Fibroblast of the aortic adventitia (primary cell): Measurements from ENCODE around the gene ULK4. TPM values are rescaled to one million over a fixed set of nuclear protein-coding genes. Genes with fewer than 3 reads are reported as not detected.

Experiments
- DNase-seq: peaks from one replicate; pipeline ENCODE4 v3.0.0-alpha.2; 2010; ENCODE audit warnings: low read depth
- H3K4me3 ChIP-seq: 2 replicates; pipeline ENCODE4 v1.5.1; 2011; ENCODE audit warnings: low read depth, mild to moderate bottlenecking, control low read depth, low read length, moderate library complexity
- CTCF ChIP-seq: IDR thresholded peaks from 2 replicates; pipeline ENCODE4 v1.5.1; 2011; ENCODE audit warnings: mild to moderate bottlenecking, low read length, control low read depth, inconsistent platforms; ENCODE audit not compliant: insufficient read depth
- total RNA-seq: library from RNA; depleted of rRNA; stranded (reverse); fragments of >200 nt; gene quantifications from 2 replicates; pipeline ENCODE4 v1.2.3, GENCODE V29; 2012; ENCODE audit warnings: low replicate concordance

ULK4 gene
- total RNA-seq, 1 donor, result 16.1 TPM

DNA sequence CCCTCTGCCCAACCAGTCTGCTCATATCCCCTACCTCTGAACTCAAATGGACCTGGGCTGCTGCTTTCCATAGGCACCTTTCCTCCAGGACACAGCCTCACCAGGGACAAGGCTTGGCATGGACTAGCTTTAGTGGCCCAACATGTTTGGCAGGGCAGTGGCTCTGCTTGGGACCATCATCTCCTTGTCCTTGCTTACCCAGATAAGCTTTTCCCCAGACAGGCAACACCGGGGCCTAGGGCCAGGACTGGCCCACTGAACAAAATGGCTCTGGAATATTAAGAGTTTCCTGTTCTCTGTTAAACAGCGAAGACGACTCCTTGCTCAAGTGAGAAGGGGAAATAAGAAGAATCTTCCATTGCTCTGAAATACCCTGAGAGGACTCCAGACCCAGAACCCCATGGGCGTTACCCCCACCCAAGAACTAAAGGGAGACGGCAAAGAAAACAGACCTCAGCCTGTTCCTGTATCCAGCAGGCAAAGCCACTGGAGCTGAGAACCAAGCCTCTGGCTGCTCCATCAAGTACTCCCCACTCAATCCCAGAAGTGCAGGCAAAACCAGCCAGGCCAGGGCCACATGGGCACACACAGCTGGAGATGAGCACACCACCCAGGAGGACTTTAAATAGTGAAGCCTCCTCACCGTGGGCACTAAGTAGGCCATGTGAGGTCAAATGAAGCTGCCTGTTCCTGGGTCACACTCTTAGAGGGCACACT lies 717.1 kb downstream of the ULK4 start:
- DNase-seq, result no peak
- TF ChIP-seq CTCF, result no peak

DNA sequence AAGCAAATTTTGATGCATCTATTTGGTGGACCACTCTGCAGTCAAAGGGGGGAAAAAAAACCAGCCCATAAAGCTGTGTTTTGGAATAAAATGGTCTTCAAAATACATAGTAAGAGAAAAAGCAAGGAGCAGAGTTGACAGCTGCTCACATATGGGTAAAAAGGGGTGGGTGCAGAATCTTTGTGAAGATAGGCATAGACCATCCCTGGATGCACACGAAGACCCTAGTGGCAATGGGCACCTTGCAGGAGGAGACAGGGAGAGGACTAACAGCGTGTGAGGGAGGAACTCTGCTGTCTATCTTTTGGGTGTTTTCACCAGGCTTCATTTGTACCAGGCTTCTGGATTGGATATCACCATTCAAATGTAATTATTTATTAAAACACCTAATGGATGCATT lies 718.7 kb downstream of the ULK4 start:
- DNase-seq, result no peak
- TF ChIP-seq CTCF, result no peak

More for the DNA sequence above, 717.1 kb downstream of the ULK4 start:
- H3K4me3 ChIP-seq, result no peak overlapping the region

GRCh38 chr3:41241800-41242571 lies 719.9 kb downstream of the ULK4 start:
- DNase-seq, result no peak
- TF ChIP-seq CTCF, result no peak
- no peak overlapping the region for H3K4me3 ChIP-seq

More for the DNA sequence above, 718.7 kb downstream of the ULK4 start:
- H3K4me3 ChIP-seq, result no peak overlapping the region

DNA sequence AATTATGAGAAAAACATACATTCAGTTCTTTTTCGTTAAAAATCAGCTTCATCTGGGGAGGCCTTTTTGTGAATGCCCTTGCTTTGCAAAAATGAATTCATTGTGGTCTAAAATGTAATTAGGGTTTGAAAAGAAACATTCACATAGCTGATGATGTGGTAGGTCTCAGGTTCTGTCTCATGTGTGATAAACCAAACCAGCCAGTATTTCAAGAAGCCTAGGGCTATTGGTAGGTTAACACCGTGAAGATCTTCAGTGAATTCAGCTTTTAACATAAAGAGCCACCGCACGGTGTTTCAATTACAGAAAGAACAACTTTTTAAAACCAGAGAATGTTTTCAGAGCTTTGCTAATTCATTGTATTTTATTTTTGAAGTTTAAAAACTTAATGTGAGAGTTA lies 720.7 kb downstream of the ULK4 start:
- no peak for DNase-seq
- H3K4me3 ChIP-seq, result no peak overlapping the region
- TF ChIP-seq CTCF, result no peak

- TF ChIP-seq CTCF, result no peak
- H3K4me3 ChIP-seq, result no peak overlapping the region
- DNase-seq, result peak; percentile 64
These were observed 722.3 kb downstream of the ULK4 start for GRCh38 chr3:41239587-41239986.

DNA sequence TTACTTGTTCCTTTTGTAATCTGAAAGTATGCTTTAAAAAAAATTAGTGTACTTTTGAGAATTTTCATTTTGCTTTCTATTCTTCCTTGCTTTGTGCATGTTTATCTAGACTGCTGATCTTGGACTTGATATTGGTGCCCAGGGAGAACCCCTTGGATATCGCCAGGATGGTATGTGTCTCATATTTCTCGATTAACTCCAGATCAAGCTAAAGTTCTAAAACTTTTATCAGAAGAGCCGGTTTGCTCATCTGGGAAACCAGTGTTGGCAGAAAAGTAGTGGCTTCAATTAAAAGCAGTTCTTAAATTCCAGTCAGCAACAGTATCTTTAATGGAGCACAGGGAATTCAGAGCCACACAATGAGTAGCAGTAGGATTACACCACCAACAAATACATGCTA lies 724.0 kb downstream of the ULK4 start:
- TF ChIP-seq CTCF, result no peak
- no peak overlapping the region for H3K4me3 ChIP-seq
- DNase-seq, result peak; percentile 40
